ENCODE data around the gene DLX1.
A peak's percentile ranks its signal among the peaks of the same experiment; 100 is the strongest.
"Not testable (repeated sequence)": the region's sequence is repeated elsewhere in the genome, so short reads cannot be mapped to it uniquely, and the experiment has no call there.

The DLX1 gene

GRCh38 chr2:172085460-172086159 is at the start of gene DLX1:
Gene DLX1 (plus strand): TSS chr2:172085507. CDS start chr2:172085678, 171 bp downstream.
- DNase-seq (ENCODE audit: low spot score): no peak

GRCh38 chr2:172038121-172038520 is 47.2 kb upstream of the DLX1 start:
- no peak for DNase-seq (ENCODE audit: low spot score)

- DNase-seq (ENCODE audit: low spot score): peak; percentile 87
These were observed 46.7 kb upstream of the DLX1 start for GRCh38 chr2:172038604-172039003.

GRCh38 chr2:172039011-172039704 is 46.1 kb upstream of the DLX1 start:
- no peak for DNase-seq (ENCODE audit: low spot score)

GRCh38 chr2:172040311-172040710 is 45.0 kb upstream of the DLX1 start:
- DNase-seq (ENCODE audit: low spot score): no peak

- DNase-seq (ENCODE audit: low spot score): no peak
These were observed 39.1 kb upstream of the DLX1 start for GRCh38 chr2:172046080-172046678.

- DNase-seq (ENCODE audit: low spot score): no peak
These were observed 38.3 kb upstream of the DLX1 start for GRCh38 chr2:172046866-172047565.

GRCh38 chr2:172047566-172048507 is 37.5 kb upstream of the DLX1 start:
- no peak for DNase-seq (ENCODE audit: low spot score)

GRCh38 chr2:172048508-172049503 is 36.5 kb upstream of the DLX1 start:
- no peak for DNase-seq (ENCODE audit: low spot score)

GRCh38 chr2:172049567-172050120 is 35.7 kb upstream of the DLX1 start:
- DNase-seq (ENCODE audit: low spot score): no peak

GRCh38 chr2:172050479-172051125 is 34.7 kb upstream of the DLX1 start:
- no peak for DNase-seq (ENCODE audit: low spot score)

GRCh38 chr2:172052000-172052983 is 33.0 kb upstream of the DLX1 start:
- DNase-seq (ENCODE audit: low spot score): no peak

- DNase-seq (ENCODE audit: low spot score): no peak
These were observed 31.8 kb upstream of the DLX1 start for GRCh38 chr2:172053486-172053885.

- no peak for DNase-seq (ENCODE audit: low spot score)
These were observed 29.0 kb upstream of the DLX1 start for GRCh38 chr2:172056293-172056692.

GRCh38 chr2:172058660-172059059 is 26.6 kb upstream of the DLX1 start:
- no peak for DNase-seq (ENCODE audit: low spot score)

GRCh38 chr2:172060118-172060517 is 25.2 kb upstream of the DLX1 start:
- not testable (repeated sequence) for DNase-seq (ENCODE audit: low spot score)

GRCh38 chr2:172062402-172063004 is 22.8 kb upstream of the DLX1 start:
- DNase-seq (ENCODE audit: low spot score): no peak

GRCh38 chr2:172063446-172063845 is 21.9 kb upstream of the DLX1 start:
- no peak for DNase-seq (ENCODE audit: low spot score)

Measured in AG08395 (cell line).